Neural cell (in vitro differentiated cells): ENCODE data around the gene OR10W1. TPM values are rescaled to one million over a fixed set of nuclear protein-coding genes. Genes with fewer than 3 reads are reported as not detected.

Source experiments
- H2AFZ ChIP-seq: fragments of 200-600, 300-800 bp; sonication (generic), shearing (Covaris generic); 2 replicates; pipeline ENCODE4 v1.6.0; 2014; ENCODE audit warnings: low read depth, mild to moderate bottlenecking, antibody characterized with exemption, low read length, moderate library complexity
- H3F3A ChIP-seq: fragments of 200-600 bp; shearing (Covaris generic); 2 replicates; pipeline ENCODE4 v1.6.1; 2016; ENCODE audit warnings: mild to moderate bottlenecking, moderate library complexity, mixed read lengths, antibody characterized with exemption, low read length; ENCODE audit not compliant: insufficient read depth, poor library complexity, severe bottlenecking
- H3K27ac ChIP-seq: fragments of 200-600, 300-800 bp; sonication (generic), shearing (Covaris generic); 2 replicates; pipeline ENCODE4 v1.5.1; 2014; ENCODE audit warnings: mild to moderate bottlenecking, low read length, moderate library complexity
- H3K27me3 ChIP-seq: fragments of 300-800, 200-600 bp; sonication (generic), shearing (Covaris generic); 2 replicates; pipeline ENCODE4 v1.6.0; 2014; ENCODE audit warnings: mild to moderate bottlenecking, low read depth, low read length, moderate library complexity; ENCODE audit not compliant: insufficient read depth
- H3K36me3 ChIP-seq: fragments of 300-800, 200-600 bp; sonication (generic), shearing (Covaris generic); 2 replicates; pipeline ENCODE4 v1.5.1; 2014; ENCODE audit warnings: mild to moderate bottlenecking, antibody characterized with exemption, low read length, moderate library complexity; ENCODE audit not compliant: insufficient read depth
- H3K4me2 ChIP-seq: fragments of 300-800, 200-600 bp; sonication (generic), shearing (Covaris generic); 2 replicates; pipeline ENCODE4 v1.6.0; 2014; ENCODE audit warnings: mild to moderate bottlenecking, low read length
- H3K4me3 ChIP-seq: fragments of 300-800, 200-600 bp; sonication (generic), shearing (Covaris generic); 2 replicates; pipeline ENCODE4 v1.5.1; 2014; ENCODE audit warnings: mild to moderate bottlenecking, low read length, moderate library complexity
- H3K79me2 ChIP-seq: fragments of 200-600 bp; shearing (Covaris generic); replicated peaks from 2 replicates; pipeline ENCODE4 v1.6.0; 2014; ENCODE audit warnings: mild to moderate bottlenecking, low read length, moderate library complexity; ENCODE audit not compliant: insufficient read depth
- H3K9ac ChIP-seq: fragments of 300-800, 200-600 bp; sonication (generic), shearing (Covaris generic); 2 replicates; pipeline ENCODE4 v1.6.1; 2016; ENCODE audit warnings: mild to moderate bottlenecking, low read length, mixed read lengths
- H3K9me2 ChIP-seq: fragments of 200-600 bp; shearing (Covaris generic); 2 replicates; pipeline ENCODE4 v1.6.1; 2016; ENCODE audit warnings: mild to moderate bottlenecking, low read length, mixed read lengths; ENCODE audit not compliant: insufficient read depth
- H3K9me3 ChIP-seq: fragments of 200-600, 300-800 bp; sonication (generic), shearing (Covaris generic); 2 replicates; pipeline ENCODE4 v1.6.1; 2016; ENCODE audit warnings: mild to moderate bottlenecking, mixed run types, low read length, moderate library complexity, mixed read lengths
- H4K20me1 ChIP-seq: fragments of 200-600 bp; shearing (Covaris generic); 2 replicates; pipeline ENCODE4 v1.6.1; 2016; ENCODE audit warnings: mild to moderate bottlenecking, mixed run types; ENCODE audit not compliant: insufficient read depth
- CTCF ChIP-seq: fragments of 450-650 bp; IDR thresholded peaks from 2 replicates; pipeline ENCODE4 v1.5.1; 2014; ENCODE audit warnings: antibody characterized with exemption, mild to moderate bottlenecking, moderate library complexity; ENCODE audit not compliant: poor library complexity, severe bottlenecking
- EP300 ChIP-seq: fragments of 450-650 bp; conservative IDR thresholded peaks from 2 replicates; pipeline ENCODE4 v1.6.1; 2014; ENCODE audit warnings: antibody characterized with exemption, mild to moderate bottlenecking, moderate library complexity; ENCODE audit not compliant: poor library complexity, severe bottlenecking
- EZH2 ChIP-seq: fragments of 200-600, 300-800 bp; shearing (Covaris generic), sonication (generic); IDR thresholded peaks from 2 replicates; pipeline ENCODE4 v1.6.1; 2014; ENCODE audit warnings: antibody characterized with exemption, low read length, borderline replicate concordance, mild to moderate bottlenecking; ENCODE audit not compliant: insufficient read depth, poor library complexity, severe bottlenecking
- MXI1 ChIP-seq: fragments of 450-650 bp; conservative IDR thresholded peaks from 2 replicates; pipeline ENCODE4 v1.6.1; 2014; ENCODE audit warnings: antibody characterized with exemption, mild to moderate bottlenecking; ENCODE audit not compliant: poor library complexity, severe bottlenecking
- POLR2AphosphoS5 ChIP-seq: IDR thresholded peaks from 2 replicates; pipeline ENCODE4 v1.6.1; 2012
- RAD21 ChIP-seq: fragments of 450-650 bp; conservative IDR thresholded peaks from 2 replicates; pipeline ENCODE4 v1.6.1; 2014; ENCODE audit warnings: antibody characterized with exemption, mild to moderate bottlenecking, moderate library complexity
- SMC3 ChIP-seq: fragments of 450-650 bp; conservative IDR thresholded peaks from 2 replicates; pipeline ENCODE4 v1.6.1; 2014; ENCODE audit warnings: antibody characterized with exemption, mild to moderate bottlenecking, moderate library complexity; ENCODE audit not compliant: poor library complexity
- TAF1 ChIP-seq: IDR thresholded peaks from 2 replicates; pipeline ENCODE4 v1.6.1; 2012; ENCODE audit warnings: low read depth
- polyA plus RNA-seq: library from polyadenylated mRNA; depleted of rRNA; stranded (reverse); fragments of >200 nt; gene quantifications from 2 replicates; pipeline ENCODE4 v1.2.3, GENCODE V29; 2014
- TF ChIP-seq, protein P1 (sequence below): IDR thresholded peaks from 2 replicates; pipeline ENCODE4 v1.6.1; 2012; ENCODE audit warnings: borderline replicate concordance

OR10W1 gene
- polyA plus RNA-seq, 1 donor from 2014 or later, result not detected

GRCh38 chr11:58301576-58301975, 33.5 kb upstream of the OR10W1 start:
- no peaks in the 10 kb centered on the region for H3K36me3 ChIP-seq
- no peak overlapping the region for H3K27ac ChIP-seq
- no peaks in the 10 kb centered on the region for H3K9me2 ChIP-seq
- H3K9me3 ChIP-seq, result no peaks in the 10 kb centered on the region
- no peaks in the 10 kb centered on the region for H3K27me3 ChIP-seq
- H3K4me3 ChIP-seq, result no peak overlapping the region
- H3K79me2 ChIP-seq, result no peaks in the 10 kb centered on the region
- H2AFZ ChIP-seq, result no peak overlapping the region
- H3K9ac ChIP-seq, result no peak overlapping the region
- H3F3A ChIP-seq, result no peaks in the 10 kb centered on the region
- H3K4me2 ChIP-seq, result no peak overlapping the region
- TF ChIP-seq SMC3 (no peak), TAF1 (no peak), CTCF (no peak), EZH2 (no peak)
- no peaks in the 10 kb centered on the region for H4K20me1 ChIP-seq

GRCh38 chr11:58292017-58292416, 24.0 kb upstream of the OR10W1 start:
- Histone ChIP-seq H3K27ac (no peak overlapping the region), H3K27me3 (no peaks in the 10 kb centered on the region), H2AFZ (no peak overlapping the region), H3K4me2 (no peak overlapping the region), H3K4me3 (no peak overlapping the region), H3K79me2 (no peaks in the 10 kb centered on the region), H3K9me3 (no peaks in the 10 kb centered on the region), H3F3A (no peaks in the 10 kb centered on the region), H3K9me2 (no peaks in the 10 kb centered on the region), H3K36me3 (no peaks in the 10 kb centered on the region), H4K20me1 (no peaks in the 10 kb centered on the region), H3K9ac (no peak overlapping the region)
- no peak for TF ChIP-seq TAF1
- TF ChIP-seq MXI1, result no peak
- TF ChIP-seq CTCF, result no peak
- TF ChIP-seq RAD21, result no peak
- TF ChIP-seq EP300, result no peak
- TF ChIP-seq, protein P1, sequence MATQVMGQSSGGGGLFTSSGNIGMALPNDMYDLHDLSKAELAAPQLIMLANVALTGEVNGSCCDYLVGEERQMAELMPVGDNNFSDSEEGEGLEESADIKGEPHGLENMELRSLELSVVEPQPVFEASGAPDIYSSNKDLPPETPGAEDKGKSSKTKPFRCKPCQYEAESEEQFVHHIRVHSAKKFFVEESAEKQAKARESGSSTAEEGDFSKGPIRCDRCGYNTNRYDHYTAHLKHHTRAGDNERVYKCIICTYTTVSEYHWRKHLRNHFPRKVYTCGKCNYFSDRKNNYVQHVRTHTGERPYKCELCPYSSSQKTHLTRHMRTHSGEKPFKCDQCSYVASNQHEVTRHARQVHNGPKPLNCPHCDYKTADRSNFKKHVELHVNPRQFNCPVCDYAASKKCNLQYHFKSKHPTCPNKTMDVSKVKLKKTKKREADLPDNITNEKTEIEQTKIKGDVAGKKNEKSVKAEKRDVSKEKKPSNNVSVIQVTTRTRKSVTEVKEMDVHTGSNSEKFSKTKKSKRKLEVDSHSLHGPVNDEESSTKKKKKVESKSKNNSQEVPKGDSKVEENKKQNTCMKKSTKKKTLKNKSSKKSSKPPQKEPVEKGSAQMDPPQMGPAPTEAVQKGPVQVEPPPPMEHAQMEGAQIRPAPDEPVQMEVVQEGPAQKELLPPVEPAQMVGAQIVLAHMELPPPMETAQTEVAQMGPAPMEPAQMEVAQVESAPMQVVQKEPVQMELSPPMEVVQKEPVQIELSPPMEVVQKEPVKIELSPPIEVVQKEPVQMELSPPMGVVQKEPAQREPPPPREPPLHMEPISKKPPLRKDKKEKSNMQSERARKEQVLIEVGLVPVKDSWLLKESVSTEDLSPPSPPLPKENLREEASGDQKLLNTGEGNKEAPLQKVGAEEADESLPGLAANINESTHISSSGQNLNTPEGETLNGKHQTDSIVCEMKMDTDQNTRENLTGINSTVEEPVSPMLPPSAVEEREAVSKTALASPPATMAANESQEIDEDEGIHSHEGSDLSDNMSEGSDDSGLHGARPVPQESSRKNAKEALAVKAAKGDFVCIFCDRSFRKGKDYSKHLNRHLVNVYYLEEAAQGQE, result no peak
- TF ChIP-seq EZH2, result no peak
- no peak for TF ChIP-seq POLR2AphosphoS5
- no peak for TF ChIP-seq SMC3
